Activated B cell treated with CpG ODN at 0.5 μM for 24 hours (primary cell): ENCODE data around the gene PPP1R3G. TPM values are rescaled to one million over a fixed set of nuclear protein-coding genes. Genes with fewer than 3 reads are reported as not detected.
"Not testable (repeated sequence)": the region's sequence is repeated elsewhere in the genome, so short reads cannot be mapped to it uniquely, and the experiment has no call there.

Experiments used
- ATAC-seq: fragments of 200-7000 bp; cut with Tn5 transposase; one replicate; pipeline ENCODE4 v1.10.0; 2021; ENCODE audit warnings: low read depth, mild to moderate bottlenecking, moderate library complexity
- CTCF ChIA-PET: fragments of 350-600 bp; sonication (Branson Sonifier 250); formaldehyde crosslinking; loops from one replicate; lab custom pipeline; 2021; ENCODE audit warnings: antibody characterized with exemption; lab: Charles Lee
- POLR2A ChIA-PET: fragments of 350-600 bp; sonication (Branson Sonifier 250); formaldehyde crosslinking; loops from one replicate; lab custom pipeline; 2021; ENCODE audit warnings: antibody characterized with exemption; lab: Charles Lee
- DNase-seq: peaks from one replicate; pipeline ENCODE4 v3.0.0; 2022
- H3K27ac Mint-ChIP-seq: one replicate; pipeline ENCODE4 v1.8.0; 2020; ENCODE audit warnings: mixed read lengths
- H3K27me3 Mint-ChIP-seq: one replicate; pipeline ENCODE4 v1.8.0; 2021; ENCODE audit warnings: mixed read lengths
- H3K36me3 Mint-ChIP-seq: one replicate; pipeline ENCODE4 v1.8.0; 2021; ENCODE audit warnings: low read depth, mixed read lengths
- H3K4me1 Mint-ChIP-seq: one replicate; pipeline ENCODE4 v1.8.0; 2021; ENCODE audit warnings: mixed read lengths
- H3K4me3 Mint-ChIP-seq: one replicate; pipeline ENCODE4 v1.8.0; 2020; ENCODE audit warnings: mild to moderate bottlenecking, mixed read lengths
- H3K9me3 Mint-ChIP-seq: one replicate; pipeline ENCODE4 v1.8.0; 2020; ENCODE audit warnings: mixed read lengths
- CTCF ChIP-seq: fragments of 200-600 bp; IDR thresholded peaks from one replicate; pipeline ENCODE4 v1.8.0; 2022; ENCODE audit warnings: antibody characterized with exemption, mild to moderate bottlenecking
- intact Hi-C: fragments of 100-400 bp; cut with micrococcal nuclease; formaldehyde crosslinking; loops from one replicate; pipeline ENCODE4 v1.15.1; 2024
- total RNA-seq: library from RNA; stranded (reverse); gene quantifications from 2 replicates; pipeline ENCODE4 v1.2.3, GENCODE V29; 2022

The PPP1R3G gene
- total RNA-seq, 1 donor from 2014 or later, result 0.11 TPM

- no peak overlapping the region for H3K4me3 Mint-ChIP-seq
- ChIA-PET POLR2A (no interaction called here), CTCF (no interaction called here)
- intact Hi-C loops, result no loop called here
- ATAC-seq, result no peak
- TF ChIP-seq CTCF, result no peak
- H3K9me3 Mint-ChIP-seq, result peaks cover 17% of the 10 kb centered on the region
- H3K27ac Mint-ChIP-seq, result no peak overlapping the region
- peaks cover 7% of the 10 kb centered on the region for H3K36me3 Mint-ChIP-seq
- peaks cover 1% of the 10 kb centered on the region for H3K4me1 Mint-ChIP-seq
- no peak for DNase-seq
- no peaks in the 10 kb centered on the region for H3K27me3 Mint-ChIP-seq
These were observed 31.3 kb upstream of the PPP1R3G start for GRCh38 chr6:5053864-5054244.

- Mint-ChIP-seq H3K4me1 (peaks cover 1% of the 10 kb centered on the region), H3K27me3 (no peaks in the 10 kb centered on the region), H3K27ac (no peak overlapping the region), H3K36me3 (peaks cover 7% of the 10 kb centered on the region), H3K4me3 (no peak overlapping the region), H3K9me3 (peaks cover 15% of the 10 kb centered on the region)
- DNase-seq, result no peak
- no peak for TF ChIP-seq CTCF
- ChIA-PET POLR2A (no interaction called here), CTCF (no interaction called here)
- intact Hi-C loops, result no loop called here
- no peak for ATAC-seq
These were observed 30.8 kb upstream of the PPP1R3G start for GRCh38 chr6:5054245-5054873.

GRCh38 chr6:5055118-5055517 lies 30.0 kb upstream of the PPP1R3G start:
- ATAC-seq, result no peak
- no peak overlapping the region for H3K4me3 Mint-ChIP-seq
- no peak for DNase-seq
- intact Hi-C loops, result no loop called here
- POLR2A ChIA-PET, result no interaction called here
- H3K36me3 Mint-ChIP-seq, result peaks cover 7% of the 10 kb centered on the region
- H3K9me3 Mint-ChIP-seq, result peaks cover 12% of the 10 kb centered on the region
- no peaks in the 10 kb centered on the region for H3K27me3 Mint-ChIP-seq
- CTCF ChIA-PET, result no interaction called here
- peaks cover 1% of the 10 kb centered on the region for H3K4me1 Mint-ChIP-seq
- no peak overlapping the region for H3K27ac Mint-ChIP-seq
- TF ChIP-seq CTCF, result no peak

GRCh38 chr6:5058254-5058653 lies 26.9 kb upstream of the PPP1R3G start:
- ChIA-PET CTCF (interaction anchor here (0.7 to 1.9 kb wide), 2 partner anchors 86 to 1500 kb away, joined by 4 to 9 read pairs; no protein-coding TSS in a partner anchor), POLR2A (no interaction called here)
- Mint-ChIP-seq H3K27ac (no peak overlapping the region), H3K4me3 (no peak overlapping the region), H3K4me1 (peaks cover 11% of the 10 kb centered on the region), H3K27me3 (no peaks in the 10 kb centered on the region), H3K36me3 (no peaks in the 10 kb centered on the region), H3K9me3 (no peaks in the 10 kb centered on the region)
- ATAC-seq (no peak), DNase-seq (no peak)
- intact Hi-C loops, result no loop called here
- no peak for TF ChIP-seq CTCF

- no peaks in the 10 kb centered on the region for H3K9me3 Mint-ChIP-seq
- ChIA-PET CTCF (no interaction called here), POLR2A (no interaction called here)
- H3K4me1 Mint-ChIP-seq, result peaks cover 11% of the 10 kb centered on the region
- intact Hi-C loops, result no loop called here
- DNase-seq (no peak), ATAC-seq (no peak)
- no peak overlapping the region for H3K27ac Mint-ChIP-seq
- no peak overlapping the region for H3K4me3 Mint-ChIP-seq
- no peak for TF ChIP-seq CTCF
- H3K36me3 Mint-ChIP-seq, result no peaks in the 10 kb centered on the region
- no peaks in the 10 kb centered on the region for H3K27me3 Mint-ChIP-seq
These were observed 25.9 kb upstream of the PPP1R3G start for GRCh38 chr6:5059036-5059896.

GRCh38 chr6:5060439-5060838 lies 24.7 kb upstream of the PPP1R3G start:
- peaks cover 11% of the 10 kb centered on the region for H3K4me1 Mint-ChIP-seq
- H3K27me3 Mint-ChIP-seq, H3K36me3 Mint-ChIP-seq, intact Hi-C loops, H3K27ac Mint-ChIP-seq, H3K9me3 Mint-ChIP-seq, ATAC-seq, POLR2A ChIA-PET, DNase-seq, CTCF ChIA-PET, H3K4me3 Mint-ChIP-seq: not testable (repeated sequence)
